ENCODE measurements around the gene VAC14.
"Not testable (repeated sequence)": the region's sequence is repeated elsewhere in the genome, so short reads cannot be mapped to it uniquely, and the experiment has no call there.

The VAC14 gene

DNA sequence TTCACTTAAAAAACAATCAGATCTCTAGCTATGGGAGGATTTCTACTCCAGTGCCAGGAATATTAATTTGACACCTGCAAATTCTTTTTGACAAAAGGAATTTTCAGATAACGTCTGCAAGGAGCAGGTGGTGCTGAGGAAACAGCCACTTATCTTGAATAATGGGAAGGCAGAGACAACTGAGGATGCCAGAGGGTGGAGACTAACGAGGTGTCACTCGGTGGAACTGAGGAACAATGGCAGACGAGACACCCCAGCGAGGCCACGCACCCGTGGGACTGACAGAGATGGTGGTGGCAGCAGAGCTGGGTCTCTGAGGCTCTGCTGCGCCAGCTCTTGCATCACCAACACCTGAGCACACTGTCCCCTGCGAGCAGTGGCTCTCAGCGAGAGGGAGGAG, 42.2 kb downstream of the VAC14 start:
- no peak for DNase-seq

DNA sequence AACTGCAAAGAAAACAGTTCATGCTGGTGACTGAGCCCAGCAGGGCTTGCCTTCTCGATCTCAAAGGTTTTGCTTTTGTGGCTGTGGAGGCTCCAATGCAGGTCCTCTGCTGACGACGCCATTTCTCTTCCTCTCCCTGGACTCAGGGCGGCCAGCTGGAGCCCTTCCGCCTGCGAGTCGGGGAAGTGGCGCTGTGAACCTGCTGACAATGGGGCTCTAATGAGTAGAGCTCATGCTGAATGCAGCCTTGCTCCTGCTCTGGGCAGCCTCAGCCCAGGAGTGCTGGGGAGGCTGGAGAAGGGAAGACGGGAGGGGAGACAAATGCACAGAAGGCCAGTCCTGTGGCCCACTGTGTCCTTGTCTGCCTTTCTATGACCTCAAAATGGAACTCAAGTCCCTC, 43.8 kb downstream of the VAC14 start:
- no peak for DNase-seq

DNA sequence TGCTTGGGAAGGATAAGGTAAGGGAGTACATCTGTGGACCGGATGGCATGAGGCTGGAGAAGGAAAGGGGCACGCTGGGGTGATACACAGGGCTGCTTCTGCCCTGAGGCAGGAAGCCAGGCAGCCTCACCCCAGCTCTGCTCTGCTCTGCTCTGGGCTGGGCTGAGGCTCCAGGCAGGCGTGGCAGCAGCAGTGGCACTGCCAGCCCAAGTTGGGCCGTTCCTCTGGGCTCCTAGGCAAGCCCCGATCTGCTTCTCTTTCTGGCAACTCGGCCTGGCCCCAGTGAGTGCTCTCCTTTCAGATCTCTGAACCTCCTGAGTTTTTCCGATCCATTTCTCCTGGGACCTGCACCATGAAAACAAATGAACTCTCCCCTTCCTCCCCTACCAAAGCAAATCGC, 44.9 kb downstream of the VAC14 start:
- DNase-seq, result no peak

DNA sequence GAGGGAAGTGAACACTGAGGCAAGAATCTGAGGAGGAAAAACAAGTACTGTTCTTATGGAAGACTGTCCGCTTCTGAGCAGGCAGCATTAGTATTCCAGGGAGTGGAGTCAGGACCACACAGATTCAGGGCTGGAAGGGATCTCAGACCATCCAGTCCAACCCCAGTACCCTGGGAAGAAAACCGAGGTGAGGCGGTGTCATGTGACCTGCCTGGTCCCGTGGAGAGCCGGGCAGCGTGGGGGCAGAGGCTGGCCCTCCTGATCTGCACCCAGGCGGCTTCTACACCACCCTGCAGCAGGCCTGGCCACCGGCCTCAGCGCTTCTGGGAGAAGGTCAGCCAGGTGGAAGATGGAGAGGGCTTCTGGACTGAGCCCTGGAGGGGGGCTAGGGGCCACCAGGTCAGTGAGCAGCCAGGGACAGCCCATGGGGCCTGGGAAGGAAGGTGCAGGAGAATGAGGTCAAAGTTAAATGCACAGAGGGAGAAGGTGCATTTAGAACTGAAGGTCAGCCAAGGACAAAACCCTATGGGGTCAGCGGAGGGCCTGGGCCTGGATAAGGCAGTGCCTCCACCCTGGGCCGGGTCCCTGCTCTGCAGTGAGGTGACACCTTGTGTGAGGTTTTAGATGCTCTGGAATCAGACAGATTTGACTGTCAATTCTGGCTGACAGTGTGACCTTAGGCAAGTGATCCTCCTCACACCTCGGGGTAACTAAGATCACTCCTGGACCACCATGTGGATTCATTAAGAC, 45.9 kb downstream of the VAC14 start:
- DNase-seq, result no peak

DNA sequence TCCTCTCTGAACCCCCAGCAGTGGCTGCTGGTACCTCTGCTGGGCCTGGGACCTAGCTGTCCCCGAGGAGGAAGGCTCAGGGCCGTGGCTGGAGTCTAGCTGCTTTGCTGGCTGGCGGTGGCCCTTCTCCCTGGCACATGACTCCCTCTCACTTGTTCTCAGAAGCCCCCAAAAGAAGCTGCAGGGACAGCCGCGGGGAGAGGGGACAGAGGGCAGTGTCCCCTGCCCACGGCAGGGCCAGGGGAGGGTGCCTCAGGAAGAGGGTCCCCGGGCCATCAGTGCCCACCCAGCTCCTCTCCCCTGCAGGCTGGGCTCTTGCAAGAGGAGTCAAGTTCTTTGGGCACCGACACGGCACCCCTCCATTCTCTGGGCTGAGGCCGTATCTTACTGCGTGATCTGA, 46.6 kb downstream of the VAC14 start:
- DNase-seq, result no peak

DNA sequence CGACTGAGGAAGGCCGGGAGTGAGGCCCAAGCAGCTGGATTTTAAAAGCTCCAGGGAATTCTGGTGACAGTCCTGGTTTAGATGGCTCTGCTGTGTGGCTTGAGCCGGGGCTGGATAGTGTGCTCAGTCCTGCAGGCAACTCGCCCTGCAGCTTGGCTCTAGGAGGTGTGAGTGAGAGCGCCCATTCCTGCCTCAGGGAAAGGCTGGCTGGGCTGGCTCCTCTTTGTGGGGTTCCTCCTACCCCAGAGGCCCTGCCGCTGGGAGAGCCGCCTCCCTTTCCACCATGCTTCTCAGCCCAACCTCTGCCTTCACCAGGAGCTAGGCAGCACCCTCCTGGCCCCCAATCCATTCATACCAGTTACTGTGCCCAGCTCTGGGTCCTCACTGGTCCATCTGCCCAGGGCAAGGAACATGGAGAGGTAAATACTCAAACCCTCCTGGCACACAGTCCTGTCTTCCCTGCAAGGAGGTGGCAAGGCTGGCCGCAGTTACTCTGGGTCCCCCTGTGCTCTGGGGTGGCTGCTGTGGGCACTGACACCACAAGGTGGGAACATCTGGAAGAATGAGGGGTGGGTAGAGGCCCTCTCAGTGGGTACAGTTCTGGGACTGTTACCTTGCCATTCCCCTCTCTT, 47.1 kb downstream of the VAC14 start:
- no peak for DNase-seq

DNA sequence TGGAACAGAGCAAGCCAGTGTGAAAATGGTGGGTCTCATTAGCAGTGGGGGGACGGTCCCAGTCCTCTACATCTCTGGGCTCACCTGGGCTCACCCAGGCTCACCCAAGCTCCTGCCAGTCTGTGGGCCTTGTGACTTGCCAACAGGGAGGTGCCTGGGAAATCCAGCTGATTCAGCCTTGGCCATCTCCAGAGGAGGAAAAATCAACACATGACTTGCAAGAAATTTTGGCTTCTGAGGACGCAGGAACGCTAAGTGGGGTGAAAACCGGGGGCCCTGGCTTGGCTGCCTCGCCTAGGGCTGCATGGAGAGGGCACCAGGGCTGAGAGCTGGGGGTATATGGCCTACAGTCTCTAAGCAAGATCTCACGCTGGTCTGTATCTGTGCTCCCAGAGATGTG, 47.7 kb downstream of the VAC14 start:
- DNase-seq, result no peak

DNA sequence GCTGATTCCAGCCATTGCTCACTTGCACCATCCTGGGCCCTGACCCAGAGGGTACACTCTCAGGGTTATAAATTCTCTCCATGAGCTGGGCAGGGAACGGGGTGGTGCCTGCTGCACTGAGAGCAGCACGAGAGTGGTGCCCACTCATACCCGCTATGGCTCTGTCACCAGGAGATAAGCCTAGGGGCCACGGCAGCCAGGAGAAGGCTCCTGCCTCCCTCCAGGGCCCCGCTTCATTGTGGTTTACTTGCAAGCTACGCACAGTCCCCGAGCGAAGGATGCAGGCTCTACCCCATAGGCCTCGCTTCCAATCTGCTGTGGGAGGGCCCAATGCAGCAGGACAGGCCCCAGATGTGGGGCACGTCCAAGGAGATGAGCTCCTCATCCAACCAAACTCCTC, 48.5 kb downstream of the VAC14 start:
- no peak for DNase-seq

DNA sequence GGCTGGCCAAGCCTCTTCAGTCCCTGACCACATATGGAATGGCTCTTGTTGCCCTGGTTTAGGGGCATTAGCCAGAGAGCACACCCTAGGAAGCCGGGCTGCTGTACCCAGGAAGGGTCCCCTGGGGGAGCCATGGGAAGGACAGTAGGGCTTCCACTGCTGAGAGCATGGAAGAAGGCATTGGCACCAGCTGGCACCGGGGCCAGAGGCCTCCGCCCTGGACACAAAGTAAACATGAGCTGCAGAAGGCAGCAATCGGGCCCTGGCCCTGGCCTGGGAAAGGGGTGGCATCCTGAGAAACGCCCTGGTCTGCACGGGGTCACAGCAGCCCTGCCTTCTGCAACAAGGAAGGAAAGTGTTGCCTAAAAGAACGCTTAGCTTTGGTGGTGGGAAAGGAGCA, 49.4 kb downstream of the VAC14 start:
- DNase-seq, result no peak

DNA sequence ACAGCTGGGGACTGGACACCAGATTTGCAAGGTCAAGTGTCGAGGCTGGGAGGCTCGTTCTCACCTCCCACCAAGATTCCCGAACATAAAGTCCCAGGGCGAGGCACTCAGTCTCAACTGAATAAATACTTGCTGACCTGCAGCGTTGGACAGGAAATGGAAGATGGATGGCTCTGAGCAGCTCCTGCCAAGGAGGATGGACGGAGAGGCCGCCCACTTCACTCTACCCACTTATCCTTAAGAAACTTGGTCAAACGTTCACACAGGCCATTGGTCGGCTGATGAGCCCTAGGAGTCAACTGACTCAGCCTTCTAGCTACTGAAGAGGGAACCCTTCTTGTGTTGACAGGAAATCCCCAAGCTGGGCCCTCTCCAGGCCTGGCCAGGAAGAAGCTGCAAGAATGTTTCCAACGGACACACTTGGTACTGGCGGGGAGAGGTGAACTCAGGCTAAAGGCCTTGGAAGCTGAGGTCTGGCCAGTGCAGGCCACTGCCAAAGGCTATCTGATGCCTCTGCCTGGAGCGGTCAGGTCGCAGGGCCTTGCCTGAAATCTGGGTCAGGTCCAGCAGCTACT, 50.0 kb downstream of the VAC14 start:
- DNase-seq, result no peak

DNA sequence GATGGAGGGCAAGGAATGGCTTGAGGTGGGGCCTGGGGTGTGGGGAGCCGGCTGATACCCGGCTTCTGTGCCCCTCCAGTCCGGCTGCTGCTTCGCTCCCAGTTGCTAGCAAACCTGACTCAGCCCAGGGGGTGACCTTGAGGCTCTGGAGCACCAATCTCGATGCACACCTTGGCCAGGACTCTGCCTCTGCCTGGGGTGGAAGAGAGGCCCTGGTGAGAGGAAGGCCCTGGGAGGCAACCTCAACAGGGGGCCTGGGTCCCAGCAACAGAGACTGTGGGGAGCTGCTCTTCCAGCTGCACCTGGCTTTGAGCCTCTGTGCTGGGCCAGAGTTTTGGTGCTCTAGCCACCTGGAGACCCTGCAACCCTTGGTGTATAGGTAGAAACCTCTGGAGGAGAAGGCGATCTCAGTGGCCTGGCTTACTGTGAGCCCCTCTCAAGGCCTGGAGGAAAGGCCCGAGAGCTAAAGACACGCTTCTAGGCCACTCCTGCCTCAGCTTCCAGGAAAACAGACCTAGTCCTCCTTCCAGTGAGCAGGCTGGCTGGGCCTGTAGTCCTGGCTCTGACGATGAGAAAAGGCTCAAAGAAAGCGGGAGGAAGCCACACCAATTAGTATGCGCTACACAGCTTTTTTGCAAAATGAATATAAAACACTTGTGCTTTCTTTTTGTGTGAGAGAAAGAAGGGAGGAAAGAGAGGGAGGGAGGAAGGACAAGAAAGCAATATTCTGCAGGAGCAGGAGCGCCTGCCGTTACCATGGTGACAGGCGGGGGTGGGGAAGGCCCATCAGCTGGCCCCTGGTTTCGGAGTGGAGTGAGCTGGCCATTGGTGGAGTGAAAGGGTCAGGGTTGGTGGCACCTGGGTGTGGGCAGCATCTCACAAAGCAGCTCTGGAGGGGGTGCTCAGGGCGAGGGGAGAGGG, 51.0 kb downstream of the VAC14 start:
- DNase-seq, result no peak

DNA sequence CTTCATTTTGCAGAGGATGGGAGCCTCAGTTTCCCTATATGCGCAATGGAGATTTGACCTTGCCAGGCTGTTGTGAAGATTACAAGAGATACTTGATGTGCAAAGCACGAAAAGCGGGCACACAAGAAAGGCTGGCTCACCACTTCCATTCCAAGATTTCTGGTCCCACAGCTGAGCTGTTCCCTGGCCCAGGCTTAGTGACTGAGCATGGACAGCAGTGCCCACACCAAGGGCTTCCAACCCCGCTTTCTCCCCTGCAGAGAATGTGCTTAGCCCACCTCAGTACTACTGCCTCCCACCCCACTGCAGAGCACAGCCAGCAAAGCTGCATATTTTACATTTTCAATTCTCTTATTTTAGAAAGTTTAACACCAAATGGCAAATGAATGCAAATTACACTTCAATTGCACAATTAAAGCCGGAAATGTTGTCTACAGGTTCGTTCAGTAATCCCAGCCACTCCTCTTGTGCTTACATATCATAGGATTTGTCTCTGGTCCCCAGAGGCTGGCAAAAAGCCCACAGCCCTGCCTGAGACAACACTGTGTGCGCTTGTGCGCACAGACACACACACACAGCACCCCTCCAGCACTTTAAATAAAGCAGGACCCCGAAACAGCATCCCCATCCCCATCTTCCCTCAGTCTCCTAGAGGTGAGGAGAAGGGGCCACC, 51.8 kb downstream of the VAC14 start:
- no peak for DNase-seq

DNA sequence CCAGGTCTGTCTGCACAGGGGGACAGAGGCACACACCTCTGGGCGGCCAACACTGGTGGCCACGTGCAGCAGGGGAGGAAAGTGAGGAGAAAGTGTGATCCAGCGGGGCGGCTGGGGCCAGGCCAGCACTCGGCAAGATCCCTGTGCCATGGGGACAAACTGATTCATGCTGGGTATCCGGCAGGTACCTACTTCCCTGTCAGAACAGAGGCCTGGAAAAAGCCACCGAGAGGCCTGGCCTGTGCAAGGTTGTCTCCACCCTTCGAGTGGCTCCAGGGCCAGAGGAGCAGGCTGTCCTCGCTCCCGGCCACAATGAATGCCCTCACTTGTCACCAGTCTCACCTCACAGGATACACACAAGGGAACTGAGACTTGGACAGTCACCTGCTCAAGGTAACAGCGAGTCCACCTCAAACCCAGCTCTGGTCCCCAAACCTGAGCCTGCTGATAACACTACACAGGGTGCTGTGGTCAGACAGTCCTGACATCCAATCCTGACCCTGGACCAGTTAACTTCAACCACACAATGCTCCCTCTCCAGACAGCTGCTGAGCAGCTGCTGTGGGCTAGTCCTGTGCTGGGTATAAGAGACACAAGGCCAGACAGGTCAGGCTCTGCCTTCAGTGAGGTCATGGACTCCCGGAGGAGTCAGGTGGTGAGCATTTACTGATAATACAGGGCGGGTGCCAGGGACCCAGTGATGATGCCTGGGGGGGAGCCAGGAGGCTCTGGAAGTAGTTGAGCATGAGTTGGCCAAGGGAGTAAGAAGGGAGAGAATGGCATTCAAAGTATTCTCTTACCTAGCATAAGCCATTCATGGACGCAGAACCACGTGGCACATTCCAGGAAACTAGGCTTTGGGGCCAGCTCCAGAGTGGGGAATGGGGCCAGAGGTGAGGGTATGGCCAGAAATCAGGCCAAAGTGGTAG, 53.0 kb downstream of the VAC14 start:
- no peak for DNase-seq

DNA sequence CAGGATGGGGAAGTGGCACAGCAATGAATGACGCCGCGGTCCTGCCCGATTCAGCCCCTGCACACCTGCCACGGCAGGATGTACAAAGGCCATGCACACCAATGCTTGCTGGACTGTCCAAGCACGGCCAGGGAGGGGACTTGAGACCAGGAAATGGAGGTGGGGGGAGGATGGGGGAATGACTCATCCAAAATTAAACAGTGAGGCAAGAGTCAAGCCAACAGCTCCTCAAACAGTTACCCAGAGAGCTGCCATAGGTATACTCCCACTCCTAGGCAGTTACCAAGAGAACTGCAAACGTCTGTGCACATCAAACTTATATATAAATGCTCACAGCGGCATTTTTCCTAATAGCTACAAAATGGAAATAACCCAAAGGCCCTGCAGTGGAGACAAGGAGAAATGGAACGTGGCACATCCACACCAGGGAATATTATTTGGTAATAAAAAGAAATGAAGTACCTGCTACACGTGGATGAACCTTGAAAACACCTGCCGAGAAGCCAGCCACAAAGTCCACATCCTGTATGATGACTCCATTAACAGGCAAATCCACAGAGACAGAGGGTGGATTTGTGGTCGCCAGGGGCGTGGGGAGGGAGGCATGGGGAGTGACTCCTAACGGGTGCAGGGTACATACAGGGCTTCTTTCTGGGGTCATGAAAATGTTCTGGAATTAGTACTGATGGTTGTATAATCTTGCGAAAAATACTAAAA, 54.1 kb downstream of the VAC14 start:
- DNase-seq, result no peak

DNA sequence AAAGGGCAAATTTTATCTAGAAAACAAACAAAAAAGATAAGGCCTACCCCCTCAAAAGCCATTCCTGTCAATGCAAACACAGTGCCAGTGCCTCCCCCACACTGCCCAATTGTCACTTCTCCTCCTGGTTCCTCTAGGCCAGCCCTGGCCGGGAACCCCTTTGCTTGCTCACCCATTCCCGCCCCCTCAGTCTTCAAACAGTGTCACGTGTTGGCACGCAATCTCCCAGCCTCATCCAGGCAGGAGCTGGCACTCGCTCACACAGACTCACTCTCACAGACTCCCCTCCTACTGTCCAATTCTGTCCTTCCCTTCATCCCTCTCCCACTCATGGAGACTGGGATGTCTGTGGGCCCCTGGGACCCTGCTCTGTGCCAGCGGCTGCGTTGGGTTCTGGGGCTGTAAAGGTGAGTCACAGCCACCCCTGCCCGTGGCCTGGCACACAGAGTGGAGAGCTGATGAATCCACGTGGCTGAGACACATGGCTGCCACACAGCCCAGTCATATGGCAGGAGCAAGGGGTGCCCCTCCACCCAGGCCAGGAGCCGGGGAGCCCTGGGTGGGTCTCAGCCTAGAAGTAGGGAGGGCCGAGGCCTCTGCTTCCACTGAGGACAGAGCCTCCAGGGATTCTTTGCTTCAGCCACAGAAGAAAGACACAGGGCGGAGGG, 54.8 kb downstream of the VAC14 start:
- DNase-seq, result no peak

DNA sequence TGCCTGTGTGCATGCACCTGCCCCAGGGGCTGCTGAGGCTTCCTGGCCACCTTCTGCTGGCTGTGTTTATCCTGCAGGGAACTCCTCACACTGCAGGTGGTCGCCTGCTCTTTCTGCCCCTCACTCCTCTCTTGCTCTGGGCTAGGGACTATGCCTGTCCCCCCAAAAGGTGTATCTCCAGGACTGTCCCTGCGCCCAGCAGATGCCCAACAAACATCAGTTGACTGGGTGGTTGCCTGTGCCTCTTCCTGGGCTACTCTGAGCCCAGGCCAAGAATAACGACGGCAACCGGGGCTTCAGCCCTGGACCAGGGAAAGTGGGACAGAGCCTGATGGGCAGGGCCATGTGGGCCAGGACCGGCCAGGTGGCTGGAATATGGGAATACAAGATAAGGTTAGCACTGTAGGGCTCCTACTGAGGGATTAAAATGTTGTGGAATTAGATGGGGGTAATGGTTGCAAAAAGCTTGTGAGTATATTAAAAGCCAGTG, 55.4 kb downstream of the VAC14 start:
- DNase-seq, result no peak

DNA sequence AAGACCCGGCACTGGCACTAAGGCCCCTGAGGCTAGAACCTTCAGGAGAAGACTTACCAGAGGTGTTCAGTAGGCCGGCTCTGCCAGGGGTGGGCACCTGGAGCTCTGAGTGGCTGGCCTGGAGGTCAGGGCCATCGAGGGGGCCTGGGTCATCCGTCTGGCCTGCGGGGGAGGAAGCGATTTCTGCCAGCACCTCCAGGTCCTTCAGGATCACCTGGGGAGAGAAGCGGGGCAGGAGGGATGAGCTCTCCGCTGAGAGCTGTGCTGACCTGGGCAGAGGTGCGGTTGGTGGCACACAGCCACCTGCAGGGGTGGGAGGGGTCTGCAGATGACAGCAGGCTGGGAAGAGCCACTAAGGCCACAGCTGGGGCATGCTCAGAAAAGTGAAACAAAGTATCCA, 56.6 kb downstream of the VAC14 start:
- no peak for DNase-seq

DNA sequence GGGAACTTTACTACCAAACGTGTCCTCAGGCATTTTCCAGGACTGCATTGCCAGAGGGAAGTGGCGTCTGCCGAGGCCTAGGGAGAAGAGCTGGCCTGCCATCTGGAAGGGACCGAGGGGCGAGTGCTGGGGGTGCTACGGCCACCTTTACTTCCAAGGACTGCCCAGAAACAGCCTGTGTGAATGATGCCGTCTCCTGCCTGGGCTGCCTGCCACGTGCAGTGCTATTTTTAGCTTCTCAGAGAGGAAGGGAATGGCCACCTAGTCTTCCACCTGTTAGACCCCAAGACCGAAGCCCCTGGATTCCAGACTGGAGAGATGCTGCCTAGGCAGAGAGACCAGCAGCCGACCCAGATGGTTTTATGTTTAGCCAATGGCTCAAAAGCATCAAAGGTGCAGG, 57.2 kb downstream of the VAC14 start:
- no peak for DNase-seq

DNA sequence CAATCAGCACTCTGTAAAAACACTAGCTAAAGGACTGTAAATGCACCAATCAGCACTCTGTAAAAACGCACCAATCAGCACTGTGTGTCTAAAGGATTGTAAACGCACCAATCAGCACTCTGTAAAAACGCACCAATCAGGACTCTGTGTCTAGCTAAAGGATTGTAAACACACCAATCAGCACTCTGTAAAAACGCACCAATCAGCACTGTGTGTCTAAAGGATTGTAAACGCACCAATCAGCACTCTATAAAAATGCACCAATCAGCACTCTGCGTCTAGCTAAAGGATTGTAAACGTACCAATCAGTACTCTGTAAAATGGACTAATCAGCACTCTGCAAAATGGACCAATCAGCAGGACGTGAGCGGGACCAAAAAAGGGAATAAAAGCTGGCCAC, 58.0 kb downstream of the VAC14 start:
- not testable (repeated sequence) for DNase-seq

DNA sequence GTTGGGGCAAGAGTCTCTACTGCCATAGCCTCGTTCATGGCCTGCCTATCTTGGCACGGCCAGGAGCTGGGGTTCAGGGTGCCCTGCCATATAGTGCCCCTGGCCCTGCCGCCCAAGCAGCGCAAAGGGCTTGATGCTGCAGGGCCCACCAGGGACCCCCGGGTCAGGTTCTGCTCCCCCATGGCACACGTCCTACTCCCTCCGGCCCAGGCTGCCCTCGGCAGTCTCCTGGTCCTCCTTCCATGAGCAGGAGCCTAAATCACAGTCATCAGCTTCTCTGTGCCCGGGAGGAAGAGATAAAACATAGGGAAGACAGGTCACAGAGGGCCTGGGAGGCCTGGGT, 59.2 kb downstream of the VAC14 start:
- no peak for DNase-seq

Data from CD4-positive, alpha-beta T cell treated with Interleukin-15 for 1 hour (primary cell).